NCI-H187 treated with DMSO at 0.1 percent for 48 hours (cell line): ENCODE data around the gene AGFG1.

Experiments used
- DNase-seq: peaks from one replicate; lab custom pipeline; 2025; lab: John Stamatoyannopoulos, UW

AGFG1 gene

GRCh38 chr2:227608561-227609338 is 136.8 kb downstream of the AGFG1 start:
- DNase-seq: no peak

DNA sequence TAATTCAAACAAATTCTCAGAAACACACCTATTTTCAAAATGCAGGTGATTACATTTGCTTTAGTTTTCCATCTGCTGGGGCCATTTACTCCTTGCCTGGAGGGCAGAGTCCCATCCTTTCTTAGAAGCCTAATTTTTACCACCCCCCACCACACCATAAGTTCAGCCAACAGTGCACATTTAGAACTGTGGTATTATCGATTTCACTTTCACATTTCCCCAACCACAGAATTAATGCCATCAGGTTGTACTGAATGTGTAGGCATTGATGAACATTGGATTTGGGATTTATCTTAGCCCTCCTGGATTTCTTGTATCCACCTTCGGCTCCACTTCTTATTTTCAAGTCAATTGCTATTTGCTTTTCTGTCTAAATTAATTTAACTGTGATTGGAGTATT is 138.2 kb downstream of the AGFG1 start:
- DNase-seq: no peak
